ENCODE data around the gene SNAP47. TPM values are rescaled to one million over a fixed set of nuclear protein-coding genes. Genes with fewer than 3 reads are reported as not detected.

SNAP47 gene
- total and polyA plus RNA-seq, 9 of the 15 experiments (the other 6 are each of a cell fraction or from before 2014, with no cell fraction given), result 2.5 to 41.3 (median 32.6) TPM

DNA sequence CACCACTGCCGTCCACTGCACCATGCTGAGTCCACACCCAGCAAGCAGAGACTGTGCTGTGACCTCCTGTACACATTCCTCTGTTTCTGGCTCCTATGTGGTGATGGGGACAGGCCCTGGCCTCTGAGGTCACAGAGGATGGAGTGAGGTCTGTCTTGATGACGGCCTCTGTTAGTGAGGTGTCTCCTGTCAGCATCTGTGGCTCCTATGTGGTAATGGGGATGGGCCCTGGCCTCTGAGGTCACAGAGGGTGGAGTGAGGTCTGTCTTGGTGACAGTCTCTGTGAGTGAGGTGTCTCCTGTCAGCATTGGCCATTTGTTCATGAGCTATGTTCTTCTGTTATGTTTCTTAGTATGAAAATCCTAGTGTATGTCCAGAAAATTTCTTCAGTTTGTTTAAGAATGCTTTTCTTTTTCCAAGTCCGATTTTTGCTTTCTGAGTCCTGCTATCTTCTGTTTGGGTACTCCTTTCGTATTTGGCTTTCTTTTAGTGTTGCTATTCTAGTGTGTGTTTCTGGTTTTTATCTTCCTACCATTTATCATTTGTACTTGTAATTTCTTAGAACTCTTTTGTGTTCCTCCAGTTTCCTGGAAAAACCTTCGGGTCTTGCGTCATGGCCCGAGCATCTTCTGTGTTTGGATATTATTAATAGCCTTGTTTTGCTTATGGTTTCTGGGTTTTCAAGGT lies 13.4 kb downstream of the SNAP47 start (continued):
- no peak for TF ChIP-seq PHB2 (IDR thresholded peaks at IDR 0.05; ENCODE audit: low read depth)
- TF ChIP-seq, protein P1, sequence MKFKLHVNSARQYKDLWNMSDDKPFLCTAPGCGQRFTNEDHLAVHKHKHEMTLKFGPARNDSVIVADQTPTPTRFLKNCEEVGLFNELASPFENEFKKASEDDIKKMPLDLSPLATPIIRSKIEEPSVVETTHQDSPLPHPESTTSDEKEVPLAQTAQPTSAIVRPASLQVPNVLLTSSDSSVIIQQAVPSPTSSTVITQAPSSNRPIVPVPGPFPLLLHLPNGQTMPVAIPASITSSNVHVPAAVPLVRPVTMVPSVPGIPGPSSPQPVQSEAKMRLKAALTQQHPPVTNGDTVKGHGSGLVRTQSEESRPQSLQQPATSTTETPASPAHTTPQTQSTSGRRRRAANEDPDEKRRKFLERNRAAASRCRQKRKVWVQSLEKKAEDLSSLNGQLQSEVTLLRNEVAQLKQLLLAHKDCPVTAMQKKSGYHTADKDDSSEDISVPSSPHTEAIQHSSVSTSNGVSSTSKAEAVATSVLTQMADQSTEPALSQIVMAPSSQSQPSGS (CRISPR knock-in tag; IDR thresholded peaks at IDR 0.05), result no peak
- no peak for TF ChIP-seq PPARD (CRISPR knock-in tag; IDR thresholded peaks at IDR 0.05)
- no peak for TF ChIP-seq TCF7 (IDR thresholded peaks at IDR 0.05; ENCODE audit: borderline replicate concordance)
- TF ChIP-seq ZNF174 (CRISPR knock-in tag; IDR thresholded peaks at IDR 0.05), result no peak
- TF ChIP-seq FOSL1 (tag; conservative IDR thresholded peaks at IDR 0.05), result peak; percentile 41; the same call in 1 of the 2 replicates
- TF ChIP-seq KAT2B (IDR thresholded peaks at IDR 0.05; ENCODE audit: low read depth, low read length), result no peak
- TF ChIP-seq CEBPB (tag; IDR thresholded peaks at IDR 0.05), result peak; percentile 97
- TF ChIP-seq, protein P2, sequence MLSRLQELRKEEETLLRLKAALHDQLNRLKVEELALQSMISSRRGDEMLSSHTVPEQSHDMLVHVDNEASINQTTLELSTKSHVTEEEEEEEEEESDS (CRISPR knock-in tag; IDR thresholded peaks at IDR 0.05), result no peak
- TF ChIP-seq CXXC5 (CRISPR knock-in tag; IDR thresholded peaks at IDR 0.05), result peak; percentile 44; the same call in 1 of the 2 replicates
- TF ChIP-seq HDAC1 (IDR thresholded peaks at IDR 0.05), result peak in 1 of 2 experiments; percentile 78; a peak in 2 of 4 replicates
- peak; percentile 74; the same call in 1 of the 2 replicates for TF ChIP-seq OTX1 (CRISPR knock-in tag; IDR thresholded peaks at IDR 0.05)
- peak in 1 of 2 experiments; percentile 58; a peak in 2 of 4 replicates for TF ChIP-seq TRIM24 (IDR thresholded peaks at IDR 0.05)
- TF ChIP-seq JUND (IDR thresholded peaks at IDR 0.05; ENCODE audit: borderline replicate concordance, low read depth, low read length), result peak; percentile 81; the same call in 1 of the 2 replicates
- peak; percentile 85; the same call in 2 of the 3 replicates for TF ChIP-seq JUND (tag; IDR thresholded peaks at IDR 0.05; ENCODE audit: borderline replicate concordance, low read depth, low read length)
- no peak for TF ChIP-seq CBX5 (IDR thresholded peaks at IDR 0.05; ENCODE audit: borderline replicate concordance, low read depth)
- TF ChIP-seq PTRF (tag; IDR thresholded peaks at IDR 0.05), result no peak
- TF ChIP-seq ZNF124 (CRISPR knock-in tag; IDR thresholded peaks at IDR 0.05), result no peak
- TF ChIP-seq ZNF699 (CRISPR knock-in tag; IDR thresholded peaks at IDR 0.05; ENCODE audit: insufficient replicate concordance), result no peak
